Keratinocyte (primary cell): Measurements from ENCODE around the gene CLRN1.

Experiments
- CTCF ChIP-seq, 3 experiments: IDR thresholded peaks in 1 of 3; conservative IDR thresholded peaks in 1 of 3; optimal IDR thresholded peaks in 1 of 3; 2 replicates in 2 of 3; 3 replicates in 1 of 3; pipeline versions ENCODE3 to v1.5.1; 2011; ENCODE audit warnings: low read length in 3 of 3, mild to moderate bottlenecking in 3 of 3, moderate library complexity in 2 of 3, control low read depth in 1 of 3, inconsistent platforms in 1 of 3; ENCODE audit not compliant: insufficient read depth in 2 of 3; ENCODE audit errors: extremely low read depth in 1 of 3
- EZH2 ChIP-seq: IDR thresholded peaks from one replicate; pipeline ENCODE4 v1.6.1; 2012; ENCODE audit warnings: inconsistent platforms, mild to moderate bottlenecking, low read length, moderate library complexity

- TF ChIP-seq CTCF (optimal IDR thresholded peaks at IDR 0.05 in 1 of 3, IDR thresholded peaks at IDR 0.05 in 1 of 3, conservative IDR thresholded peaks at IDR 0.05 in 1 of 3; ENCODE audit: extremely low read depth in 1 of 3, insufficient read depth in 2 of 3, low read length in 3 of 3) (no peak), EZH2 (no peak)
These were observed 4.0 kb downstream of the CLRN1 start for GRCh38 chr3:150968341-150969035.
